Measurements from ENCODE around the gene LTBP3.
A peak's percentile ranks its signal among the peaks of the same experiment; 100 is the strongest.
"Not testable (repeated sequence)": the region's sequence is repeated elsewhere in the genome, so short reads cannot be mapped to it uniquely, and the experiment has no call there.

Gene LTBP3

GRCh38 chr11:65571420-65571819 lies 13.3 kb upstream of the LTBP3 start:
- peak overlapping the region; percentile 89 for H3K4me3 ChIP-seq (ENCODE audit: low read depth, low read length)
- DNase-seq (ENCODE audit: low read depth, low spot score), result no peak
- CTCF ChIA-PET, result interaction anchor here (0.7 to 16.3 kb wide), 13 partner anchors 10 to 247 kb away, joined by 3 to 207 read pairs (median 4); no protein-coding TSS in a partner anchor
- TF ChIP-seq CTCF (IDR thresholded peaks at IDR 0.05; ENCODE audit: insufficient read depth, low read length, missing control alignments), result no peak
- POLR2A ChIA-PET, result interaction anchor here (1.1 to 4.6 kb wide), 4 partner anchors 12 to 70 kb away, joined by 4 to 28 read pairs (median 10); partner anchors contain the start of gene LTBP3

GRCh38 chr11:65569973-65570918 lies 12.1 kb upstream of the LTBP3 start, which contains the start of gene ZNRD2:
TSS of gene ZNRD2 (plus strand) at chr11:65570477. CDS start at chr11:65570492, 15 bp downstream.
- POLR2A ChIA-PET, result interaction anchor here (0.5 to 4.6 kb wide), 9 partner anchors 10 to 148 kb away, joined by 3 to 28 read pairs (median 5); partner anchors contain the start of genes MALAT1, NEAT1 and PCNX3

DNA sequence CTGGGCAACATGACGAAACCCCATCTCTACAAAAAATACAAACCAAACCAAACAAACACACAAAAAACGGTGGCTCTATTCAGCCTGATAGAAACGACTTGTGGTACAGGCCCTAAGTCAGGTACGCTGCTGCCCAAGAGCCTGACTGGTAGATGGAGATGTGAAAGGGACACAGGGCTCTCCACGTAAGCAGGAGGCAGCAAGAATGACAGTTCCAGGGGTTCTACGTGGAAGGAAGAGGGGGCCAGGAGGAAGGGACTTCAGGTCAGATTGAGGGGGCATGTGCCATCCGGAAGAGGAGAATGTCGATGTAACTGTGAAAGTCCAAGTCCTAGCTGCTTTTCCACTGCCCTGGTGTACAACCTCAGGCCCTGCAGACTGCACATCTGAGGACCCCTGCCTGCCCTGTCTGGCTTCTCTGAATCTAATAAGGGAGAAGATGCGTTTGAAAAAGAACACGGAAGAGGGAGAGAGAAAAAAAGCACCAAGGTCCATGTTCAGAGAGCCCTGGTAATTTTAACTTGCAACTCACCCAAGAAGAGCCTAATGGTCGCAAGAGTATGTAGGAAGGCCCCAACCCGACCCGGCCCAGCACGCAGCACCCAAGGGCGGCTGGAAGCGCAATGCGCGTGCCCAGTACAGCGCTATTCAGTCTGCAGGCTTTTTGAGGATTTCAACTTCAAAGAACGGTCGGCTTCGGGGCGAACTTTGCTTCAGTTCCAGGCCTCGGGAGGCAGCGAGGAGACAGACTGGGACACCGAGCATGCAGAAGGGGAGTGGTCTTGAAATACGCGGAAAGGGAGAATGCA lies 11.2 kb upstream of the LTBP3 start:
- POLR2A ChIA-PET, result interaction anchor here (1.0 to 4.6 kb wide), 6 partner anchors 9 to 147 kb away, joined by 3 to 28 read pairs (median 5); partner anchors contain the start of genes MALAT1, NEAT1 and PCNX3

More at GRCh38 chr11:65569973-65570918, 12.1 kb upstream of the LTBP3 start, which contains the start of gene ZNRD2:
- DNase-seq (ENCODE audit: low read depth, low spot score), result peak; percentile 88
- CTCF ChIA-PET, result interaction anchor here (0.6 to 16.3 kb wide), 7 partner anchors 9 to 63 kb away, joined by 3 to 207 read pairs (median 10); no protein-coding TSS in a partner anchor
- H3K4me3 ChIP-seq (ENCODE audit: low read depth, low read length), result peak within 1 kb of the TSS; percentile 89
- peak; percentile 62 for TF ChIP-seq CTCF (IDR thresholded peaks at IDR 0.05; ENCODE audit: insufficient read depth, low read length, missing control alignments)

GRCh38 chr11:65565624-65566453 lies 7.7 kb upstream of the LTBP3 start:
- ChIA-PET CTCF (interaction anchor here (1.3 to 16.3 kb wide), 4 partner anchors 24 to 40 kb away, joined by 3 to 207 read pairs (median 4); partner anchors contain the start of gene KCNK7), POLR2A (no interaction called here)
- TF ChIP-seq CTCF (IDR thresholded peaks at IDR 0.05; ENCODE audit: insufficient read depth, low read length, missing control alignments), result no peak

More for the DNA sequence above, 11.2 kb upstream of the LTBP3 start:
- H3K4me3 ChIP-seq (ENCODE audit: low read depth, low read length), result peak overlapping the region; percentile 89
- no peak for TF ChIP-seq CTCF (IDR thresholded peaks at IDR 0.05; ENCODE audit: insufficient read depth, low read length, missing control alignments)
- CTCF ChIA-PET, result interaction anchor here (0.6 to 16.3 kb wide), 4 partner anchors 8 to 27 kb away, joined by 3 to 207 read pairs (median 58); no protein-coding TSS in a partner anchor
- DNase-seq (ENCODE audit: low read depth, low spot score), result no peak

DNA sequence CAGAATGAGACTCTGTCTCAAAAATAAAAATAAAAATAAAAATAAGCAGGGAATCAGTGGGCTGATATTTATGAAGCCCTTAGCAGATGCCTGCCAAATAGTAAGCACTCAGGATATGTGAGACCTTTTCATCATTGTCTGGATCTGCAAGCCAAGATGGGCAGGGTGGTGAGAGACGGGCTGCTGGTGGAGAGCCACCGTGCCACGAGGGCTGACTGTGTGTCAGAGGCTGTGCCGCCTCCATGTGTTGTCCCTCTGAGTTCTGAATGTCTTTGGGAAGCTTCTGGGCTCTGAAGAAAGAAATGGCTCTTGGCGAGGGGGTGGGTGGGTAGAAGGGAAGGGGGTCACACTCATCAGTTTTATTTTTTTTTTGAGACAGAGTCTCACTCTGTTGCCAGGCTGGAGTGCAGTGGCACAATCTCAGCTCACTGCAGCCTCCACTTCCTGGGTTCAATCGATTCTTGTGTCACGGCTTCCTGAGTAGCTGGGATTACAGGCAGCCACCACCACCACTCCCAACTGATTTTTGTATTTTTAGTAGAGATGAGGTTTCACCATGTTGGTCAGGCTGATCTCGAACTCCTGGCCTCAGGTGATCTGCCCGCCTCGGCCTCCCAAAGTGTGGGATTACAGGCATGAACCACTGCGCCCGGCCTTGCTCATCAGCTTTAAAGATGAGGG lies 6.9 kb upstream of the LTBP3 start:
- DNase-seq (ENCODE audit: low read depth, low spot score); H3K4me3 ChIP-seq (ENCODE audit: low read depth, low read length); POLR2A ChIA-PET: not testable (repeated sequence)
- CTCF ChIA-PET, result interaction anchor here (16.3 kb wide), 1 partner anchor 23 kb away, joined by 207 read pairs; no protein-coding TSS in a partner anchor

More at GRCh38 chr11:65565624-65566453, 7.7 kb upstream of the LTBP3 start:
- no peak for DNase-seq (ENCODE audit: low read depth, low spot score)
- H3K4me3 ChIP-seq (ENCODE audit: low read depth, low read length), result no peak overlapping the region
